ENCODE results near the gene PIGR. TPM values are rescaled to one million over a fixed set of nuclear protein-coding genes. Genes with fewer than 3 reads are reported as not detected.

PIGR gene
- total and polyA plus RNA-seq, 8 donors, result 7.1 to 83.4 (median 33.5) TPM

DNA sequence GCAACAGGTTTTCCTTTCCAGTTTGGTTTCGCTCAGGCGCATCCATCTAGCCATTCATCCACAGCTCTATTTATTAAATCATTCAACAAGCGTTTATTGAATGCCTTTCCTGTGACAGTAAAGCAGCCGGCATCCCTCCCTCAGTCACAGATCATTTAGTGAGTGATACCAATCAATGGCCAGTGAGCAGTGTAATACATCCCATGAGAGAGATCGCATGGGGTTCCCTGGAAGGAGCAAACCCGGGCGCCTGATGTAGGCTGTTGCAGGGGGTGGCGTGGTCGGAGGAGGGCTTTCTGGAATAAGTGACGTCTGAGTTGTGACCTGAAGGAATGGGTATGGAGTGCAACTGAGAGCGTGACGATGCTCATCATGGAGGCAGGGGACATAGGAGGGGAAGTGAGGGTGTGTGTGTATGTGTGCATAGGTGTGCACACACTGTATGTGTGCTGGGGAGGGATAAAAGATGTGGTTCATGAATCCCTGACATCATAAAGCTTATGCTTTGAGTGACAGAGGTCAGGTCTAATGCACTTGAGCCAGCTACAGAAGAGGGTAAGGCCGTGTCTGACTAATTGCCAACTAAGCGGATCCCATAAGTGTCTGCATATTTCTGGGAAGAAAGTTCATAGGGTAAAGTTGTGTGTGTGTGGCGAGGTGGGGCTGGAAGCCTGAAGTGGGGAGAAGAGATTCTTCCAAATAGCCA lies 31.1 kb downstream of the PIGR start:
- intact Hi-C loops (cut with DNase I), result loop anchor here in 1 of 3 donors (10.0 kb wide), 1 partner anchor 430 kb away; no protein-coding TSS in a partner anchor
- H3K9me3 ChIP-seq, result no peaks in the 10 kb centered on the region

GRCh38 chr1:206913766-206914537 lies 32.3 kb downstream of the PIGR start:
- no peak for DNase-seq
- TF ChIP-seq, protein P1, sequence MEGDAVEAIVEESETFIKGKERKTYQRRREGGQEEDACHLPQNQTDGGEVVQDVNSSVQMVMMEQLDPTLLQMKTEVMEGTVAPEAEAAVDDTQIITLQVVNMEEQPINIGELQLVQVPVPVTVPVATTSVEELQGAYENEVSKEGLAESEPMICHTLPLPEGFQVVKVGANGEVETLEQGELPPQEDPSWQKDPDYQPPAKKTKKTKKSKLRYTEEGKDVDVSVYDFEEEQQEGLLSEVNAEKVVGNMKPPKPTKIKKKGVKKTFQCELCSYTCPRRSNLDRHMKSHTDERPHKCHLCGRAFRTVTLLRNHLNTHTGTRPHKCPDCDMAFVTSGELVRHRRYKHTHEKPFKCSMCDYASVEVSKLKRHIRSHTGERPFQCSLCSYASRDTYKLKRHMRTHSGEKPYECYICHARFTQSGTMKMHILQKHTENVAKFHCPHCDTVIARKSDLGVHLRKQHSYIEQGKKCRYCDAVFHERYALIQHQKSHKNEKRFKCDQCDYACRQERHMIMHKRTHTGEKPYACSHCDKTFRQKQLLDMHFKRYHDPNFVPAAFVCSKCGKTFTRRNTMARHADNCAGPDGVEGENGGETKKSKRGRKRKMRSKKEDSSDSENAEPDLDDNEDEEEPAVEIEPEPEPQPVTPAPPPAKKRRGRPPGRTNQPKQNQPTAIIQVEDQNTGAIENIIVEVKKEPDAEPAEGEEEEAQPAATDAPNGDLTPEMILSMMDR (IDR thresholded peaks at IDR 0.05), result no peak
- no peaks in the 10 kb centered on the region for H3K9me3 ChIP-seq

More for the DNA sequence above, 31.1 kb downstream of the PIGR start:
- H3K27ac ChIP-seq, result no peak overlapping the region
- TF ChIP-seq, protein P1 (IDR thresholded peaks at IDR 0.05), result no peak
- DNase-seq (no peak), ATAC-seq (no peak), FAIRE-seq (no peak)
- WGBS, 2 donors, result 67 to 75% methylated on average over 15 of the region's 15 CpGs
- peaks cover 0 to 13% (median 0%) of the 10 kb centered on the region in 3 donors for H3K4me1 ChIP-seq
- no peaks in the 10 kb centered on the region for H3K36me3 ChIP-seq
- H3K27me3 ChIP-seq, result no peaks in the 10 kb centered on the region
- H3K4me3 ChIP-seq, result no peak overlapping the region

GRCh38 chr1:206912445-206913095 lies 33.7 kb downstream of the PIGR start:
- Histone ChIP-seq H3K4me1 (peaks cover 0 to 27% (median 7%) of the 10 kb centered on the region in 3 donors), H3K36me3 (no peaks in the 10 kb centered on the region), H3K27ac (no peak overlapping the region), H3K4me3 (no peak overlapping the region), H3K9me3 (no peaks in the 10 kb centered on the region), H3K27me3 (no peaks in the 10 kb centered on the region)
- ATAC-seq, result peak; percentile 42 to 62 (median 51)
- intact Hi-C loops (cut with DNase I), result loop anchor here in 2 of 3 donors (5.0 to 10.0 kb wide), 3 partner anchors 175 to 428 kb away; no protein-coding TSS in a partner anchor
- peak in 5 of 6 donors; percentile 54 to 82 (median 66) for DNase-seq
- 16 to 22% methylated on average over 7 of the region's 7 CpGs for WGBS, 2 donors
- TF ChIP-seq, protein P1 (IDR thresholded peaks at IDR 0.05), result peak; percentile 70 to 82 (median 81)
- FAIRE-seq, result no peak

More at GRCh38 chr1:206913766-206914537, 32.3 kb downstream of the PIGR start:
- Histone ChIP-seq H3K4me1 (peaks cover 0 to 18% (median 0%) of the 10 kb centered on the region in 3 donors), H3K36me3 (no peaks in the 10 kb centered on the region), H3K4me3 (no peak overlapping the region), H3K27me3 (no peaks in the 10 kb centered on the region), H3K27ac (no peak overlapping the region)
- no peak for FAIRE-seq
- 70 to 73% methylated on average over 12 of the region's 12 CpGs for WGBS, 2 donors
- intact Hi-C loops (cut with DNase I), result loop anchor here in 2 of 3 donors (5.0 to 10.0 kb wide), 3 partner anchors 177 to 429 kb away; no protein-coding TSS in a partner anchor
- no peak for ATAC-seq

- H3K4me1 ChIP-seq, result peaks cover 0 to 27% (median 7%) of the 10 kb centered on the region in 3 donors
- DNase-seq (peak in 2 of 6 donors; percentile 26 to 43), FAIRE-seq (peak; percentile 69), ATAC-seq (peak; percentile 29 to 67 (median 46))
- TF ChIP-seq, protein P1 (IDR thresholded peaks at IDR 0.05), result peak; percentile 87 to 93 (median 88)
- WGBS, 2 donors, result 0% methylated on average over 1 of the region's 1 CpG
- no peaks in the 10 kb centered on the region for H3K27me3 ChIP-seq
- intact Hi-C loops (cut with DNase I), result loop anchor here in 2 of 3 donors (5.0 to 10.0 kb wide), 3 partner anchors 174 to 426 kb away; no protein-coding TSS in a partner anchor
- H3K9me3 ChIP-seq, result no peaks in the 10 kb centered on the region
- H3K36me3 ChIP-seq, result no peaks in the 10 kb centered on the region
- no peak overlapping the region for H3K27ac ChIP-seq
- H3K4me3 ChIP-seq, result no peak overlapping the region
Observed at GRCh38 chr1:206911064-206911663, 35.1 kb downstream of the PIGR start.
